HTR-8/SVneo (cell line): Measurements from ENCODE around the gene ZNHIT1.
"Not testable (repeated sequence)": the region's sequence is repeated elsewhere in the genome, so short reads cannot be mapped to it uniquely, and the experiment has no call there.

Source experiments
- DNase-seq: peaks from one replicate; pipeline ENCODE4 v3.0.0; 2011; ENCODE audit warnings: low spot score, mixed read lengths; ENCODE audit not compliant: insufficient read length
- FAIRE-seq: peaks from 2 replicates; lab custom pipeline; 2011; peaks lifted over from hg19 to GRCh38; lab: Jason Lieb, UNC

ZNHIT1 gene

GRCh38 chr7:101239191-101239950 is 21.4 kb downstream of the ZNHIT1 start:
- FAIRE-seq (no peak), DNase-seq (no peak)

GRCh38 chr7:101239951-101240220 is 21.9 kb downstream of the ZNHIT1 start:
- DNase-seq: no peak
- no peak for FAIRE-seq

- FAIRE-seq (no peak), DNase-seq (no peak)
These were observed 22.5 kb downstream of the ZNHIT1 start for GRCh38 chr7:101240226-101241014.

- no peak for DNase-seq
These were observed 23.0 kb downstream of the ZNHIT1 start for GRCh38 chr7:101241015-101241363.

GRCh38 chr7:101241443-101242349 is 23.7 kb downstream of the ZNHIT1 start:
- DNase-seq: no peak
- no peak for FAIRE-seq

More at GRCh38 chr7:101241015-101241363, 23.0 kb downstream of the ZNHIT1 start:
- FAIRE-seq: no peak

GRCh38 chr7:101243646-101244374 is 25.8 kb downstream of the ZNHIT1 start:
- no peak for DNase-seq
- FAIRE-seq: no peak

GRCh38 chr7:101244375-101245146 is 26.6 kb downstream of the ZNHIT1 start, which contains the start of gene FIS1:
TSS of gene FIS1 (minus strand) at chr7:101245081. CDS start at chr7:101245004, 77 bp downstream.
- peak; percentile 87 for DNase-seq
- no peak for FAIRE-seq

- FAIRE-seq (no peak), DNase-seq (no peak)
These were observed 27.2 kb downstream of the ZNHIT1 start for GRCh38 chr7:101245147-101245668.

GRCh38 chr7:101248276-101248675 is 30.3 kb downstream of the ZNHIT1 start:
- FAIRE-seq: no peak

GRCh38 chr7:101250324-101250723 is 32.4 kb downstream of the ZNHIT1 start:
- no peak for DNase-seq
- FAIRE-seq: no peak

More at GRCh38 chr7:101248276-101248675, 30.3 kb downstream of the ZNHIT1 start:
- no peak for DNase-seq

GRCh38 chr7:101251871-101252659 is 34.1 kb downstream of the ZNHIT1 start:
- DNase-seq: peak; percentile 89
- FAIRE-seq: no peak

GRCh38 chr7:101253199-101253598 is 35.2 kb downstream of the ZNHIT1 start:
- not testable (repeated sequence) for FAIRE-seq, DNase-seq

- FAIRE-seq (no peak), DNase-seq (no peak)
These were observed 37.8 kb downstream of the ZNHIT1 start for GRCh38 chr7:101255796-101256195.

- DNase-seq (no peak), FAIRE-seq (no peak)
These were observed 40.3 kb downstream of the ZNHIT1 start for GRCh38 chr7:101258243-101258731.

- not testable (repeated sequence) for FAIRE-seq, DNase-seq
These were observed 46.2 kb downstream of the ZNHIT1 start for GRCh38 chr7:101264102-101264706.

- DNase-seq (no peak), FAIRE-seq (no peak)
These were observed 47.9 kb downstream of the ZNHIT1 start for GRCh38 chr7:101265622-101266516.

- DNase-seq (no peak), FAIRE-seq (no peak)
These were observed 51.7 kb downstream of the ZNHIT1 start for GRCh38 chr7:101269664-101270063.
